Measurements from ENCODE around the gene LCE1D.

The LCE1D gene

DNA sequence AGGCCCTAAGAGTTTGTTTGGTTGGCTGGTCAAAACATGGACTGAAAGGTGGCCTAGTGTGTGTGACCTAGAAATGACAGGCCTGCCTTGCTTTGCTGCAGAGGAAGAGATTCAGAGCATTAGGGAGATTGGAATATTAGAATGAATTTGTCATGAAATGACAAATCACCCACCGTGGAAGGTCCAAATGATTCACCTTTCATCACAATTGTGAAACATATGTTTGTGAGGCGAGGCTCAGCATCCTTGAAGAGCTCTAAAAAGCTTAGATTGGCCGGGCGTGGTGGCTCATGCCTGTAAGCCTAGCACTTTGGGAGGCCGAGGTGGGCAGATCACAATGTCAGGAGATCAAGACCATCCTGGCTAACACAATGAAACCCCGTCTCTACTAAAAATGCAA is 20.8 kb downstream of the LCE1D start:
- no peak for DNase-seq

DNA sequence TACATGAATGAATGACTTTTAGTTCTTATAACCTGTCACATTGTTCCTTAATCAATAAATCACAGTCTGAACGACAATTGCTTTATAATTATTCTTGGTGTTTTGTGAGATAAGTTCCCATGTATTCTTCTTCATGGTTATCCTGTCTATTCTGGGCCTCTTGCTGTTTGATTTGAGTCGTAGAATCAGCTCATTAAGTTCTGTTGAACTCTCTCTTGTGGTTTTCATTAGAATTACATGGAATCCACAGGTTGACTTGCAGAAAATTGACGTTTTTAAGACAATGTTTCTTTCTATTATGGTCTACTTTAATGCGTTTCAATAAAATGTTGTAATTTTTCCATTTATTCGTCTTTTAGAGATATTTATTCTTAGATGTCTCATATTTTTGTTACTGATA is 26.8 kb downstream of the LCE1D start:
- DNase-seq: no peak

DNA sequence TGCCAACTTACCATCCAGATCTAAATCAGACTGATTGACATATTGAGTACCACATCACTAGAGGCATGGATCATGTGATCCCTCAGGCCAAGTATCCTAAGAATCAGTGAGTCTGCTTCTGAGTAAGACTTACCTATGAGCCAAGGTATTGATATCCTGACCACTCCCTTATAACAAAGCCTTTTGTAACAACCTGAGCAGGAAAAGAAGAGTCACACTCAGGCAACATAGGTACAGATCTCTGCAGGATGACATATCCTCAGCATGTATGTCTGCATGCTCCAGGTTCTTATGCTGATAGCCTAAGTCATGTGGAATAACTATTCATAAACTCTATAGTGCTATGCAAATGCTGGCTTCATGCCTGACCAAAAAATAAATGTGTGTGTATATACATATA is 28.4 kb downstream of the LCE1D start:
- DNase-seq: no peak

DNA sequence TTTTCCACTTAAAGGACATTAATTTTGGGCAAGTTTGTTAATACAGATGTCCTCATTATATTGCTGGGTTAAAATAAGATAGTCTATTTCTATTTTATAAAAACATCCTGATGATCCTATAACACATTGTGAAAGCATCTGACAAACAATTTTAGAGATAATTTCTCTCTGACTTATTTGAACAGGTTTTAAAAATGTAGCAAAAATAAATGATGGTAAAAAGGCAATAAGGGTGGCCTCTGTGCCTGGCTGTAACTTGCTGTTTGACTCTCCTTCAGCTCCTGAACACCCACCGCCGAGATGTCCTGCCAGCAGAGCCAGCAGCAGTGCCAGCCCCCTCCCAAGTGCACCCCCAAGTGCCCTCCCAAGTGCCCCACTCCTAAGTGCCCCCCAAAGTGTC is 30.7 kb downstream of the LCE1D start, which contains the start of gene LCE1A:
LCE1A (plus strand) TSS at position 301 of the 400 bp plus-strand sequence; CDS start at position 301, 0 bp downstream.
- DNase-seq: no peak

GRCh38 chr1:152836870-152837269 is 40.3 kb downstream of the LCE1D start:
- no peak for DNase-seq

- no peak for DNase-seq
These were observed 46.0 kb downstream of the LCE1D start, which contains the start of gene LCE6A for GRCh38 chr1:152842556-152842955. TSS of gene LCE6A (plus strand) at chr1:152842856. CDS start at chr1:152843521, 665 bp downstream.
